Astrocyte of the cerebellum (primary cell): ENCODE data around the gene STYXL2.

ENCODE experiments used
- DNase-seq: peaks from one replicate; pipeline ENCODE4 v3.0.0-alpha.2; 2011; ENCODE audit warnings: low read depth
- H3K4me3 ChIP-seq: 2 replicates; pipeline ENCODE4 v1.5.1; 2011; ENCODE audit warnings: mild to moderate bottlenecking, low read depth, low read length, moderate library complexity
- in situ Hi-C: cut with HindIII; loops from 2 replicates; pipeline ENCODE4 v1.10.0; 2017; ENCODE audit warnings: low sequenced_read_pairs
- TF ChIP-seq, protein P1 (sequence below): IDR thresholded peaks from 2 replicates; pipeline ENCODE4 v1.5.1; 2012; ENCODE audit warnings: low read length, low read depth, moderate library complexity, mild to moderate bottlenecking; ENCODE audit errors: missing control alignments

The STYXL2 gene

DNA sequence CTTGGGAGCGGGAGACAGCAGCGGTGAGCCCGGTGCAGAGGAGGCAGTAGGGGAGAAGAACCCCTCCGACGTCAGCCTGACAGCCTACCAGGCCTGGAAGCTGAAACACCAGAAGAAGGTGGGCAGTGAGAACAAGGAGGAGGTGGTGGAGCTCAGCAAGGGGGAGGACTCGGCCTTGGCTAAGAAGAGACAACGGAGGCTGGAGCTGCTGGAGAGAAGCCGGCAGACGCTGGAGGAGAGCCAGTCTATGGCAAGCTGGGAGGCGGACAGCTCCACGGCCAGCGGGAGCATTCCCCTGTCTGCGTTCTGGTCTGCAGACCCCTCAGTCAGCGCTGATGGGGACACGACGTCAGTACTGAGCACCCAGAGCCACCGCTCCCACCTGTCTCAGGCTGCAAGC, 32.9 kb downstream of the STYXL2 start:
- in situ Hi-C loops: no loop called here
- TF ChIP-seq, protein P1, sequence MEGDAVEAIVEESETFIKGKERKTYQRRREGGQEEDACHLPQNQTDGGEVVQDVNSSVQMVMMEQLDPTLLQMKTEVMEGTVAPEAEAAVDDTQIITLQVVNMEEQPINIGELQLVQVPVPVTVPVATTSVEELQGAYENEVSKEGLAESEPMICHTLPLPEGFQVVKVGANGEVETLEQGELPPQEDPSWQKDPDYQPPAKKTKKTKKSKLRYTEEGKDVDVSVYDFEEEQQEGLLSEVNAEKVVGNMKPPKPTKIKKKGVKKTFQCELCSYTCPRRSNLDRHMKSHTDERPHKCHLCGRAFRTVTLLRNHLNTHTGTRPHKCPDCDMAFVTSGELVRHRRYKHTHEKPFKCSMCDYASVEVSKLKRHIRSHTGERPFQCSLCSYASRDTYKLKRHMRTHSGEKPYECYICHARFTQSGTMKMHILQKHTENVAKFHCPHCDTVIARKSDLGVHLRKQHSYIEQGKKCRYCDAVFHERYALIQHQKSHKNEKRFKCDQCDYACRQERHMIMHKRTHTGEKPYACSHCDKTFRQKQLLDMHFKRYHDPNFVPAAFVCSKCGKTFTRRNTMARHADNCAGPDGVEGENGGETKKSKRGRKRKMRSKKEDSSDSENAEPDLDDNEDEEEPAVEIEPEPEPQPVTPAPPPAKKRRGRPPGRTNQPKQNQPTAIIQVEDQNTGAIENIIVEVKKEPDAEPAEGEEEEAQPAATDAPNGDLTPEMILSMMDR: no peak
- no peak for DNase-seq
- H3K4me3 ChIP-seq: no peak overlapping the region

DNA sequence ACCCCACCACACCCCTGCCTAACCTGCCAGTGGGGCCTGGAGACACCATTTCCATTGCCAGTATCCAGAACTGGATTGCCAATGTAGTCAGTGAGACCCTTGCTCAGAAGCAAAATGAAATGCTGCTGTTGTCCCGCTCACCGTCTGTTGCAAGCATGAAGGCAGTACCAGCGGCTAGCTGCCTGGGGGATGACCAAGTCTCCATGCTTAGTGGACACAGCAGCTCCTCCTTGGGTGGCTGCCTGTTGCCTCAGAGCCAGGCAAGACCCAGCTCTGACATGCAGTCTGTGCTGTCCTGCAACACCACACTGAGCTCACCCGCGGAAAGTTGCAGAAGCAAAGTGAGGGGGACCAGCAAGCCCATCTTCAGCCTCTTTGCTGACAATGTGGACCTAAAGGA, 33.4 kb downstream of the STYXL2 start:
- H3K4me3 ChIP-seq: no peak overlapping the region
- in situ Hi-C loops: no loop called here
- TF ChIP-seq, protein P1: no peak
- DNase-seq: no peak

DNA sequence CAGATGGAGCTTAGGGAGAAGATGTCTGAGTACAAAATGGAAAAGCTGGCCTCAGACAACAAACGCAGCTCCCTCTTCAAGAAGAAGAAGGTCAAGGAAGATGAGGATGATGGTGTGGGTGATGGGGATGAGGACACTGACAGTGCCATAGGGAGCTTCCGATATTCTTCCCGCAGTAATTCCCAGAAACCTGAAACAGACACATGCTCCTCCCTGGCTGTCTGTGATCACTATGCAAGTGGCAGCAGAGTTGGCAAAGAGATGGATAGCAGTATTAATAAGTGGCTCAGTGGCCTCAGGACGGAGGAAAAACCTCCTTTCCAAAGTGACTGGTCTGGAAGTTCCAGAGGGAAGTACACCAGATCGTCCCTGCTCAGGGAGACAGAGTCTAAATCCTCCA, 33.8 kb downstream of the STYXL2 start:
- H3K4me3 ChIP-seq: no peak overlapping the region
- TF ChIP-seq, protein P1: no peak
- DNase-seq: no peak
- in situ Hi-C loops: no loop called here

DNA sequence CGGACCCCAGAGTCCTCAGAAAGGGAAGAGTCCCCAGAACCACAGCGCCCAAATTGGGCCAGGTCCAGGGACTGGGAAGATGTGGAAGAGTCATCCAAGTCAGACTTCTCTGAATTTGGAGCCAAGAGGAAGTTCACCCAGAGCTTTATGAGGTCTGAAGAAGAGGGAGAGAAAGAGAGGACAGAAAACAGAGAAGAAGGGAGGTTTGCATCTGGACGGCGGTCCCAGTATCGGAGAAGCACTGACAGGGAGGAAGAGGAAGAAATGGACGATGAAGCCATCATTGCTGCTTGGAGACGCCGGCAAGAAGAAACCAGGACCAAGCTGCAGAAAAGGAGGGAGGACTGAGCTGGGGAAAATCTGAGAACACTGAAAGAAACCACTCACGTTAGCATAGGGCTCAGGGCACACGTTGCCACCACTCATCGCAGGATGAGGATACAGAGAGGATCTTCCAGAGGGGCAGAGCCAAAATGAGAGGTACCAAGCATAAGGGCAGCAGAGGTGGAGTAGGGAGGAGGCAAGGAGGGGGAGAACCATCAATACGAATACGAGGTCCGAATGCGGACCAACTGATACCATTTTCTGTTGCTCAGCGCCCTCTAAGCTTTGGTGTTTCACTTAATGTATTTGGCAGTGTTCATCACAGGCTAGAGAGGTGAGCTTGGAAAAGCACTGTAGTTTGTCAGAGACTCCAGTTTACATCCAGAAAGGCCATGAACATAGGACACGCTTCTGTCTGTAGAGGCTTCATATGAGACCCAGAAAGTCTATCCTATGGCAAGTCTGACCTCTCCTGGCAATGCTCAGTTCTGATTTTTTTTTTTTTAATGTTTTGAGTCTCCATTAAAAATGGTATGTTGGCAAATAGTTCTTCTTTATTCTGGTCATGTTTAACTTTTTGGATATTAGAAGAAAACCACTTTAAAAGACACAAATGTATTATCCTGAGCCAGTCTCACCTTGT, 34.7 kb downstream of the STYXL2 start:
- TF ChIP-seq, protein P1: peak; percentile 11
- in situ Hi-C loops: no loop called here
- no peak for DNase-seq
- no peak overlapping the region for H3K4me3 ChIP-seq

DNA sequence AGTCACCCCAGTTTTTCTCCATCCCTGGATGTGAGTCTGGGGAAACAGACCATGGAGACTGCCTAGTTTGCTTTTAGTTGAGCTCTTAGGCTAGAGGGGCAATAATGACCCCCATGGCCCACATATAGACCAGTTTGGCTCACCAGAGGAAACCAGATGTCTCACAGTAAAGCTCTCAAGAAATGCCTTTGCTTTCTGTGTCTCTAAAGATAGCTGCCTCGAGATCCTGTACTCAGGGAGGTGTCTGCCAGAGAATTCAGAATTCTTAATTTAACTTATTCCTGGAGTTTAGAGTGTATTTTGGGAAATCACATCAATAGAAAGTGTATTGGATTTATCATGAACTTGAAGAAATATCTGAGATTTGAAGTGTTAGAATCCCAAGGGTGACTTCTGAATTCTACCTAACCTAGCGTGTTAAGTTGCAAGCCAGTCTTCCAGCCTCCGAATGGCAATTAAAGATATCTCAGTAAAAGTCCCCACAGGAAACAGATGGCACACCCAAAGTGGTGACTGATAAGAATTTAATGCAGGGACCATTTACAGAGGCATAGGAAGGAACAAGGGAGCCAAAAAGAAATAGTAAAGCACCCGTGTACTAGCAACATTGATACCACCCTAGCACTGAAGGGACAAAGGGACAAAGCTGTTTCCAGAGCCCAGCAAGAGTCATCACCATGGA, 37.1 kb downstream of the STYXL2 start:
- in situ Hi-C loops: no loop called here
- H3K4me3 ChIP-seq: no peak overlapping the region
- no peak for DNase-seq
- TF ChIP-seq, protein P1: no peak

DNA sequence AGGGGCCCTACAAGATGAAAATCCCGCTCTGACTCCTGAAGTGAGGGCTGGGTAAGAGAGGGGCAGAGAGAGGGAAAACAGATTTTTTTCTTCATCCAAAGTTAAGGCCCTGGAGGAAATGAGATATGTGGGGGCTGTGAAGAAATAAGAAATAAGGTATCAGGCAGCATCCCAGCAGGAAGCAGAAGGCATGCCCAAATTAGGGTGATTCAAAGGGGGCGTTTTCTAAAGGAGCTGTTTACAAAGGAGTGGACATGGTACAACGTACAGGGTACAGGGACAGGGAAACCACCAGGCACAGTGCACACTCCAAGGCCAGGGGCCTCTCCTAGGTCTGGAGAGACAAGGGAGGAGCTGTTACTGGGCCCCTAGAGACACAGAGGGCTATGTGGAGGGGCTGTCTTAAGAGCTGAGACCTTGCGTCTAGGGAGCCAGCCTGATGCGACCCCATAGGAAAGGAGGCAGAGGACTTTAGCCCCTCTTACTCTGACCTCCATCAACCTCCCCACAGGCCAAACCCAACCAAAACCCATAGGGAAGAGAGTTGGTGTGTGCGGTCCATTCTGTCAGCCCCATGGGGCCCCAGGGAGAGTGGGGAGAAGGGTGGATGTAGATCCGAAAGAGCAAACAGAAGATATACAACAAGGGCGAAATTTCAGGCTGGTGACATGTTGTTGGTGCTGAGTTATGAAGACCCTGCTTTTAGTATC, 38.6 kb downstream of the STYXL2 start:
- DNase-seq: no peak
- no peak overlapping the region for H3K4me3 ChIP-seq
- TF ChIP-seq, protein P1: no peak
- in situ Hi-C loops: no loop called here
